ENCODE data around the gene RCOR1. TPM values are rescaled to one million over a fixed set of nuclear protein-coding genes. Genes with fewer than 3 reads are reported as not detected.

The RCOR1 gene
- total RNA-seq, 4 donors from 2014 or later, result 15.7 to 31.0 (median 25.8) TPM

DNA sequence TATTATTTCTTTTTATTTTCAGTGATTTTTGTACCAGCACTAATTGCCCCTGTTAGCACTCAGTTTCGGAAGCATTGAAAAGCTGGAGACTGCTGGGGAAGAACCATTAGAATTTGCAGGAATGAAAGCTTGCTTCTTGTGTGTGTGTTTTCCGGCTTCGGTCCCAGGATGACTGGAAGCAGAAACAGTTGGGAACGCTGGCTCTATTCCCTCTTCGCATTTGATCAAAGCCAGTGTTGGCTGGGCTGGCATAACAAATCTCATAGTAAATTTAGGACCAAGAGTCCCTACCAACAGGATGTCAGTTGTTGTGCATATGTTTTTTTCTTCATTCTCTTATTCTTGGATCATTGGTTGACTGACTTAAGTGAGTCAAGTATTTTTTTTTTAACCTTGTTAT lies 131.2 kb downstream of the RCOR1 start:
- Histone ChIP-seq H3K9me3 (no peaks in the 10 kb centered on the region), H3K4me1 (no peaks in the 10 kb centered on the region), H3K36me3 (peaks cover 0 to 52% (median 19%) of the 10 kb centered on the region in 4 donors), H3K4me3 (no peak overlapping the region), H3K27me3 (no peaks in the 10 kb centered on the region), H3K27ac (no peak overlapping the region)
- TF ChIP-seq CTCF (IDR thresholded peaks at IDR 0.05), result no peak
- no peak for TF ChIP-seq EP300 (IDR thresholded peaks at IDR 0.05; ENCODE audit: low read depth)
- peak in 1 of 3 donors; percentile 15 for TF ChIP-seq POLR2AphosphoS5 (IDR thresholded peaks at IDR 0.05)
- in situ Hi-C loops (cut with MboI; ENCODE audit: low pct_ligation_motif_present in 1 of 4, low pct_unique_long_range_greater_than_20kb in 1 of 4, low sequenced_read_pairs in 3 of 4) (no loop called here), intact Hi-C loops (cut with DNase I; ENCODE audit: low total_unique reads) (no loop called here)
- no peak for DNase-seq
- WGBS, 2 donors (ENCODE audit: low coverage in 1 of 2), result 69 to 93% methylated on average over 5 of the region's 5 CpGs

DNA sequence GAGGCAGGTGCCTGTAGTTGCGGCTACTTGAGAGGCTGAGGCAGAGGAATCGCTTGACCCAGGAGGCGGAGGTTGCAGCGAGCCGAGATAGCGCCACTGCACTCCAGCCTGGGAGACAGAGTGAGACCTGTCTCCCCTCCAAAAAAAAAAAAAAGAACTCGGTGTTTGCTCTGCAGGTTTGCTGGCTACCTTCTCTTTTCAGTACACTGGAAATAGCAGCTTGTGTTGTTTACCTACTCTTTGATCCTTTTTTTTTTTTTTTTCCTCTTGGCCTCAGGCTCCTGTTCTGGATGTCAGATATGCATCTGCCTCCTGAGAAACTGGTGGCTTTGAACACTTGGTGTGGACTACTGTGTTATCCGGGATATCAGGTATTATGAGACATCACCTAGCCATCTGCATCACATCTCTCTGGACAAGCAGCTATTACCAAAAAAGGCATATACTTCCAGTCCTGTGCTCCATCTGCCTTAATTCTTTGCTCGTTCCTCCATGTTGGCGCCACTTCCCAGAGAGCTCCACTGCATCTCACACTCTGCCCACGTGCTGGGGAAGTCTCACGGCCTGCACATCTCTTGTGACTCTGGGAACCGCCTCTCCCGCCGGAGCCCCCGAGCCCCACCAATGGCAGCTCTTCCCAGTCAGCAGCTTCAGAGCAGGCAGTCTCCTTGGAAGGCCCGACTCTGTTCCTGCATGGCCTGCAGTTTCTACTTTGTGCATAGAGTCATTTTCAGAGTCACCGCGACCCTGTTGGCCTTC lies 133.9 kb downstream of the RCOR1 start:
- in situ Hi-C loops (cut with MboI; ENCODE audit: low pct_ligation_motif_present in 1 of 4, low pct_unique_long_range_greater_than_20kb in 1 of 4, low sequenced_read_pairs in 3 of 4) (no loop called here), intact Hi-C loops (cut with DNase I; ENCODE audit: low total_unique reads) (no loop called here)
- no peak overlapping the region for H3K27ac ChIP-seq
- H3K36me3 ChIP-seq, result peaks cover 0 to 40% (median 16%) of the 10 kb centered on the region in 4 donors
- no peak overlapping the region for H3K4me3 ChIP-seq
- H3K4me1 ChIP-seq, result no peaks in the 10 kb centered on the region
- 87 to 96% methylated on average over 6 to 19 of the region's 19 CpGs for WGBS, 2 donors (ENCODE audit: low coverage in 1 of 2)
- no peak for TF ChIP-seq EP300 (IDR thresholded peaks at IDR 0.05; ENCODE audit: low read depth)
- no peak for TF ChIP-seq POLR2AphosphoS5 (IDR thresholded peaks at IDR 0.05)
- TF ChIP-seq POLR2A (IDR thresholded peaks at IDR 0.05), result no peak
- no peak for TF ChIP-seq CTCF (IDR thresholded peaks at IDR 0.05)
- no peak for DNase-seq
- no peaks in the 10 kb centered on the region for H3K9me3 ChIP-seq
- no peaks in the 10 kb centered on the region for H3K27me3 ChIP-seq

- Histone ChIP-seq H3K4me1 (no peaks in the 10 kb centered on the region), H3K27ac (no peak overlapping the region), H3K27me3 (no peaks in the 10 kb centered on the region), H3K9me3 (no peaks in the 10 kb centered on the region), H3K4me3 (no peak overlapping the region), H3K36me3 (peaks cover 0 to 29% (median 11%) of the 10 kb centered on the region in 4 donors)
- in situ Hi-C loops (cut with MboI; ENCODE audit: low pct_ligation_motif_present in 1 of 4, low pct_unique_long_range_greater_than_20kb in 1 of 4, low sequenced_read_pairs in 3 of 4), result no loop called here
- TF ChIP-seq POLR2A (IDR thresholded peaks at IDR 0.05), result no peak
- TF ChIP-seq EP300 (IDR thresholded peaks at IDR 0.05; ENCODE audit: low read depth), result no peak
- TF ChIP-seq CTCF (IDR thresholded peaks at IDR 0.05), result no peak
- TF ChIP-seq POLR2AphosphoS5 (IDR thresholded peaks at IDR 0.05), result no peak
- DNase-seq, result no peak
- WGBS, 2 donors (ENCODE audit: low coverage in 1 of 2), result 85 to 92% methylated on average over 6 to 9 of the region's 9 CpGs
- intact Hi-C loops (cut with DNase I; ENCODE audit: low total_unique reads), result no loop called here
Measured at GRCh38 chr14:102727336-102728095, 135.1 kb downstream of the RCOR1 start.

GRCh38 chr14:102728501-102728900 lies 136.1 kb downstream of the RCOR1 start:
- TF ChIP-seq EP300 (IDR thresholded peaks at IDR 0.05; ENCODE audit: low read depth) (no peak), POLR2AphosphoS5 (IDR thresholded peaks at IDR 0.05) (no peak), POLR2A (IDR thresholded peaks at IDR 0.05) (no peak), CTCF (IDR thresholded peaks at IDR 0.05) (no peak)
- Histone ChIP-seq H3K27me3 (no peaks in the 10 kb centered on the region), H3K27ac (no peak overlapping the region), H3K36me3 (peaks cover 0 to 19% (median 7%) of the 10 kb centered on the region in 4 donors), H3K4me3 (no peak overlapping the region), H3K4me1 (no peaks in the 10 kb centered on the region), H3K9me3 (no peaks in the 10 kb centered on the region)
- no peak for DNase-seq
- in situ Hi-C loops (cut with MboI; ENCODE audit: low pct_ligation_motif_present in 1 of 4, low pct_unique_long_range_greater_than_20kb in 1 of 4, low sequenced_read_pairs in 3 of 4), result no loop called here
- intact Hi-C loops (cut with DNase I; ENCODE audit: low total_unique reads), result no loop called here
- WGBS, 2 donors (ENCODE audit: low coverage in 1 of 2), result 87 to 96% methylated on average over 6 of the region's 6 CpGs

Data from transverse colon (tissue), 4 donors.